ENCODE results near the gene LHFPL2. TPM values are rescaled to one million over a fixed set of nuclear protein-coding genes. Genes with fewer than 3 reads are reported as not detected.

Gene LHFPL2
- total RNA-seq, 2 experiments from 2014 or later, result 0.20 TPM; not detected in 1

- POLR2A ChIA-PET, result no interaction called here
- Mint-ChIP-seq H3K36me3 (ENCODE audit: low read depth) (no peaks in the 10 kb centered on the region), H3K27me3 (peaks cover under 1% of the 10 kb centered on the region), H3K9me3 (no peaks in the 10 kb centered on the region), H3K4me3 (no peak overlapping the region), H3K27ac (no peak overlapping the region), H3K4me1 (ENCODE audit: low read depth) (no peaks in the 10 kb centered on the region)
- no peak for TF ChIP-seq CTCF (IDR thresholded peaks at IDR 0.05)
- DNase-seq (no peak), ATAC-seq (no peak)
- CTCF ChIA-PET, result no interaction called here
- intact Hi-C loops (cut with micrococcal nuclease), result no loop called here
These were observed 72.2 kb downstream of the LHFPL2 start for GRCh38 chr5:78576376-78576775.

GRCh38 chr5:78574731-78575161 is 73.8 kb downstream of the LHFPL2 start:
- DNase-seq (no peak), ATAC-seq (no peak)
- no peaks in the 10 kb centered on the region for H3K36me3 Mint-ChIP-seq (ENCODE audit: low read depth)
- H3K9me3 Mint-ChIP-seq, result no peaks in the 10 kb centered on the region
- H3K27me3 Mint-ChIP-seq, result peaks cover 2% of the 10 kb centered on the region
- H3K27ac Mint-ChIP-seq, result no peak overlapping the region
- no peak for TF ChIP-seq CTCF (IDR thresholded peaks at IDR 0.05)
- H3K4me1 Mint-ChIP-seq (ENCODE audit: low read depth), result no peaks in the 10 kb centered on the region
- ChIA-PET CTCF (no interaction called here), POLR2A (no interaction called here)
- intact Hi-C loops (cut with micrococcal nuclease), result no loop called here
- no peak overlapping the region for H3K4me3 Mint-ChIP-seq

- no peak for TF ChIP-seq CTCF (IDR thresholded peaks at IDR 0.05)
- intact Hi-C loops (cut with micrococcal nuclease), result no loop called here
- Mint-ChIP-seq H3K27ac (no peak overlapping the region), H3K9me3 (no peaks in the 10 kb centered on the region), H3K36me3 (ENCODE audit: low read depth) (no peaks in the 10 kb centered on the region), H3K4me3 (no peak overlapping the region), H3K27me3 (peaks cover 2% of the 10 kb centered on the region), H3K4me1 (ENCODE audit: low read depth) (no peaks in the 10 kb centered on the region)
- DNase-seq (no peak), ATAC-seq (no peak)
- ChIA-PET CTCF (no interaction called here), POLR2A (no interaction called here)
These were observed 74.4 kb downstream of the LHFPL2 start for GRCh38 chr5:78574131-78574673.

GRCh38 chr5:78573318-78573717 is 75.3 kb downstream of the LHFPL2 start:
- no peak for DNase-seq
- peaks cover 2% of the 10 kb centered on the region for H3K27me3 Mint-ChIP-seq
- H3K36me3 Mint-ChIP-seq (ENCODE audit: low read depth), result no peaks in the 10 kb centered on the region
- H3K9me3 Mint-ChIP-seq, result no peaks in the 10 kb centered on the region
- ChIA-PET POLR2A (no interaction called here), CTCF (no interaction called here)
- no peak for TF ChIP-seq CTCF (IDR thresholded peaks at IDR 0.05)
- H3K4me3 Mint-ChIP-seq, result no peak overlapping the region
- no peak for ATAC-seq
- no peaks in the 10 kb centered on the region for H3K4me1 Mint-ChIP-seq (ENCODE audit: low read depth)
- no peak overlapping the region for H3K27ac Mint-ChIP-seq
- intact Hi-C loops (cut with micrococcal nuclease), result no loop called here

GRCh38 chr5:78570646-78571045 is 77.9 kb downstream of the LHFPL2 start:
- DNase-seq, result no peak
- Mint-ChIP-seq H3K9me3 (no peaks in the 10 kb centered on the region), H3K4me3 (no peak overlapping the region), H3K4me1 (ENCODE audit: low read depth) (no peaks in the 10 kb centered on the region), H3K27ac (no peak overlapping the region), H3K27me3 (peaks cover 2% of the 10 kb centered on the region), H3K36me3 (ENCODE audit: low read depth) (no peaks in the 10 kb centered on the region)
- intact Hi-C loops (cut with micrococcal nuclease), result no loop called here
- no peak for ATAC-seq
- CTCF ChIA-PET, result no interaction called here
- POLR2A ChIA-PET, result no interaction called here
- TF ChIP-seq CTCF (IDR thresholded peaks at IDR 0.05), result no peak

Measured in activated CD8-positive, alpha-beta T cell treated with anti-CD3 and anti-CD28 coated beads for 36 hours (primary cell).